GM23338 (cell line): Measurements from ENCODE around the gene UST.

Experiments
- EZH2 ChIP-seq: fragments of 200-600 bp; sonication (generic); IDR thresholded peaks from one replicate; pipeline ENCODE4 v1.8.0; 2017; ENCODE audit warnings: antibody characterized with exemption, mild to moderate bottlenecking, low read depth; ENCODE audit not compliant: unreplicated experiment
- POLR2AphosphoS5 ChIP-seq: IDR thresholded peaks from 2 replicates; pipeline ENCODE4 v1.6.1; 2016; ENCODE audit warnings: antibody characterized with exemption, low read depth
- TF ChIP-seq, protein P1 (sequence below), 2 experiments: fragments of 200-600 bp in 1 of 2; sonication (generic) in 1 of 2; conservative IDR thresholded peaks; 2 replicates each; pipeline versions ENCODE4 v1.5.1 to v1.6.1; 2016 to 2017; ENCODE audit warnings: antibody characterized with exemption in 2 of 2, low read depth in 2 of 2, mild to moderate bottlenecking in 2 of 2, moderate library complexity in 1 of 2

DNA sequence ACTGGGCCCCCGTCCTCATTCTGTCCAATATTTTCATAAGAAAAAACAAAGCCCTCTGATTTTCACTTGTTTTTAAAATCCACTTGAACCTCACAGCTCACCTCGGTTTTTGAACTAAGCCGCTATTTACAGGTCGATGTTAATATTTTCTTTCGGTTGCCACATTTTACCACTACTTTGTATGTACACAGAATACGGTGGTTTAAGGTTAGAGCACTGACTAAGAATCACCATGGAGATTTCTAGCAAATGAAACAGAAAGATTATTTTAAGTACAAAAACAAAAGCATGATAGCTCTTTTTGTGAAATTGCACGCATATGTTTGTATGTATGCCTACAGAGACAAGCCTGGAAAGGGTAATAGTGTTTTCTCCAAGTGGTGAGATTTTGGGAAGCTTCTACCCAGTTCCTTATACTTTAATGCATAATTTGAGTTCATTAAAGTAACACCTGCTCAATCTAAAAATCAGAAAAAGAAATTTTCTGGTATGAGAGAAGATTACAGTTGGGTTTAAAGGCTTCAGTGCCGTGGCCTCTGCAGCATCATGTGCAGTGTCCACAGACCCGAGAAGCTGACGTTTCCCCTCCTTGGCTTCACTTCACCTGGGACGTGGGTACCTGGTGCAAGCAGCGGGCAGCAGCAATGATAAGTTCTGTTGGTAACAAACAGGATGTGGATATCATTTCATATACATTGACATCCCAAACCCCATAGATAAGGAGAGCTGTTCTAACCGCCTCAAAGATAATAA is 144.0 kb downstream of the UST start:
- TF ChIP-seq, protein P1, sequence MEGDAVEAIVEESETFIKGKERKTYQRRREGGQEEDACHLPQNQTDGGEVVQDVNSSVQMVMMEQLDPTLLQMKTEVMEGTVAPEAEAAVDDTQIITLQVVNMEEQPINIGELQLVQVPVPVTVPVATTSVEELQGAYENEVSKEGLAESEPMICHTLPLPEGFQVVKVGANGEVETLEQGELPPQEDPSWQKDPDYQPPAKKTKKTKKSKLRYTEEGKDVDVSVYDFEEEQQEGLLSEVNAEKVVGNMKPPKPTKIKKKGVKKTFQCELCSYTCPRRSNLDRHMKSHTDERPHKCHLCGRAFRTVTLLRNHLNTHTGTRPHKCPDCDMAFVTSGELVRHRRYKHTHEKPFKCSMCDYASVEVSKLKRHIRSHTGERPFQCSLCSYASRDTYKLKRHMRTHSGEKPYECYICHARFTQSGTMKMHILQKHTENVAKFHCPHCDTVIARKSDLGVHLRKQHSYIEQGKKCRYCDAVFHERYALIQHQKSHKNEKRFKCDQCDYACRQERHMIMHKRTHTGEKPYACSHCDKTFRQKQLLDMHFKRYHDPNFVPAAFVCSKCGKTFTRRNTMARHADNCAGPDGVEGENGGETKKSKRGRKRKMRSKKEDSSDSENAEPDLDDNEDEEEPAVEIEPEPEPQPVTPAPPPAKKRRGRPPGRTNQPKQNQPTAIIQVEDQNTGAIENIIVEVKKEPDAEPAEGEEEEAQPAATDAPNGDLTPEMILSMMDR (conservative IDR thresholded peaks at IDR 0.05; ENCODE audit: low read depth in 2 of 2), result no peak
- TF ChIP-seq POLR2AphosphoS5 (no peak), EZH2 (no peak)
